Cerebellar cortex (tissue), 1 donor: Measurements from ENCODE around the gene NOX5.
"Not testable (repeated sequence)": the region's sequence is repeated elsewhere in the genome, so short reads cannot be mapped to it uniquely, and the experiment has no call there.

Experiments
- DNase-seq: peaks from one replicate; pipeline ENCODE4 v3.0.0-alpha.2; 2015; ENCODE audit warnings: low spot score

NOX5 gene

GRCh38 chr15:69058830-69059556, 44.5 kb downstream of the NOX5 start:
- peak; percentile 95 for DNase-seq

- no peak for DNase-seq
These were observed 45.1 kb downstream of the NOX5 start for GRCh38 chr15:69059557-69059943.

GRCh38 chr15:69060041-69060481, 45.6 kb downstream of the NOX5 start:
- DNase-seq = no peak

GRCh38 chr15:69060744-69061143, 46.2 kb downstream of the NOX5 start:
- DNase-seq = no peak

GRCh38 chr15:69061414-69061842, 46.9 kb downstream of the NOX5 start:
- no peak for DNase-seq

- no peak for DNase-seq
These were observed 50.2 kb downstream of the NOX5 start for GRCh38 chr15:69064649-69065048.

GRCh38 chr15:69066007-69066995, 51.8 kb downstream of the NOX5 start:
- no peak for DNase-seq

GRCh38 chr15:69067296-69067695, 52.8 kb downstream of the NOX5 start:
- DNase-seq = peak; percentile 43

- DNase-seq = no peak
These were observed 53.7 kb downstream of the NOX5 start for GRCh38 chr15:69068157-69068556.

GRCh38 chr15:69069290-69069689, 54.8 kb downstream of the NOX5 start:
- DNase-seq = not testable (repeated sequence)

GRCh38 chr15:69069996-69070395, 55.5 kb downstream of the NOX5 start:
- no peak for DNase-seq

- no peak for DNase-seq
These were observed 55.9 kb downstream of the NOX5 start for GRCh38 chr15:69070396-69070795.

- DNase-seq = no peak
These were observed 56.8 kb downstream of the NOX5 start for GRCh38 chr15:69071260-69071659.

- DNase-seq = no peak
These were observed 58.4 kb downstream of the NOX5 start for GRCh38 chr15:69072906-69073305.

- DNase-seq = peak; percentile 91
These were observed 59.7 kb downstream of the NOX5 start for GRCh38 chr15:69074001-69074842.

GRCh38 chr15:69074843-69075224, 60.3 kb downstream of the NOX5 start:
- peak; percentile 91 for DNase-seq

GRCh38 chr15:69075440-69075839, 60.9 kb downstream of the NOX5 start:
- DNase-seq = peak; percentile 25

- DNase-seq = no peak
These were observed 62.3 kb downstream of the NOX5 start for GRCh38 chr15:69076756-69077155.

- DNase-seq = no peak
These were observed 64.1 kb downstream of the NOX5 start for GRCh38 chr15:69078638-69079037.

GRCh38 chr15:69080295-69081248, 66.1 kb downstream of the NOX5 start:
- DNase-seq = peak; percentile 51
